H9 (cell line): ENCODE measurements around the gene HEXA. TPM values are rescaled to one million over a fixed set of nuclear protein-coding genes. Genes with fewer than 3 reads are reported as not detected.
A peak's percentile ranks its signal among the peaks of the same experiment; 100 is the strongest.

ENCODE experiments used
- DNase-seq: peaks from one replicate; pipeline ENCODE4 v3.0.0-alpha.2; 2017
- H2AFZ ChIP-seq: one replicate; pipeline ENCODE4 v1.6.1; 2013; ENCODE audit warnings: mild to moderate bottlenecking, low read length, control low read depth, moderate library complexity
- H2AK5ac ChIP-seq: 2 replicates; pipeline ENCODE4 v1.6.1; 2013; ENCODE audit warnings: low read length, control low read depth, mixed read lengths; ENCODE audit not compliant: insufficient read length
- H2BK120ac ChIP-seq: one replicate; pipeline ENCODE4 v1.6.1; 2013; ENCODE audit warnings: low read depth, mild to moderate bottlenecking, low read length, control low read depth, inconsistent platforms; ENCODE audit not compliant: poor library complexity, severe bottlenecking
- H2BK12ac ChIP-seq: 2 replicates; pipeline ENCODE4 v1.6.1; 2013; ENCODE audit warnings: low read length, control low read depth, mixed read lengths, low read depth; ENCODE audit not compliant: insufficient read length
- H2BK15ac ChIP-seq: 2 replicates; pipeline ENCODE4 v1.6.1; 2013; ENCODE audit warnings: low read depth, low read length, control low read depth
- H2BK20ac ChIP-seq: one replicate; pipeline ENCODE4 v1.6.1; 2013; ENCODE audit warnings: low read depth, mild to moderate bottlenecking, low read length, control low read depth, inconsistent platforms; ENCODE audit not compliant: poor library complexity, severe bottlenecking
- H2BK5ac ChIP-seq: 2 replicates; pipeline ENCODE4 v1.6.1; 2013; ENCODE audit warnings: low read length, control low read depth, mixed read lengths; ENCODE audit not compliant: insufficient read length
- H3K14ac ChIP-seq: 2 replicates; pipeline ENCODE4 v1.6.1; 2013; ENCODE audit warnings: low read length, control low read depth; ENCODE audit not compliant: insufficient read depth
- H3K18ac ChIP-seq: 2 replicates; pipeline ENCODE4 v1.6.1; 2013; ENCODE audit warnings: low read depth, mild to moderate bottlenecking, mixed read lengths, low read length, control low read depth; ENCODE audit not compliant: insufficient read length
- H3K23ac ChIP-seq: 2 replicates; pipeline ENCODE4 v1.6.1; 2013; ENCODE audit warnings: low read length, control low read depth, mixed read lengths, low read depth; ENCODE audit not compliant: insufficient read length
- H3K23me2 ChIP-seq: 2 replicates; pipeline ENCODE4 v1.6.1; 2013; ENCODE audit warnings: low read depth, mild to moderate bottlenecking, mixed read lengths, low read length, control low read depth; ENCODE audit not compliant: insufficient read length, poor library complexity, severe bottlenecking
- H3K27ac ChIP-seq: 2 replicates; pipeline ENCODE4 v1.5.1; 2013; ENCODE audit warnings: low read length, control low read depth, mixed read lengths, low read depth; ENCODE audit not compliant: insufficient read length
- H3K27me3 ChIP-seq: 2 replicates; pipeline ENCODE4 v1.6.1; 2013; ENCODE audit warnings: low read length, control low read depth, inconsistent platforms; ENCODE audit not compliant: insufficient read depth
- H3K4ac ChIP-seq: 2 replicates; pipeline ENCODE4 v1.6.1; 2013; ENCODE audit warnings: low read depth, mild to moderate bottlenecking, control low read depth, inconsistent platforms, low read length, moderate library complexity
- H3K4me1 ChIP-seq: 2 replicates; pipeline ENCODE4 v1.6.1; 2013; ENCODE audit warnings: low read length, control low read depth, inconsistent platforms; ENCODE audit not compliant: insufficient read depth
- H3K4me2 ChIP-seq: 2 replicates; pipeline ENCODE4 v1.6.1; 2013; ENCODE audit warnings: low read length, control low read depth, mixed read lengths; ENCODE audit not compliant: insufficient read length, insufficient read depth
- H3K56ac ChIP-seq: 2 replicates; pipeline ENCODE4 v1.6.1; 2013; ENCODE audit warnings: low read depth, mild to moderate bottlenecking, mixed read lengths, low read length, control low read depth; ENCODE audit not compliant: insufficient read length
- H3K79me1 ChIP-seq: 2 replicates; pipeline ENCODE4 v1.6.1; 2013; ENCODE audit warnings: low read depth, mild to moderate bottlenecking, moderate library complexity, low read length, control low read depth, inconsistent platforms; ENCODE audit not compliant: insufficient read depth, poor library complexity, severe bottlenecking
- H3K79me2 ChIP-seq: 2 replicates; pipeline ENCODE4 v1.6.1; 2013; ENCODE audit warnings: low read length, control low read depth, inconsistent platforms; ENCODE audit not compliant: insufficient read depth
- H3K9ac ChIP-seq: 2 replicates; pipeline ENCODE4 v1.6.1; 2013; ENCODE audit warnings: low read length, control low read depth, mixed read lengths; ENCODE audit not compliant: insufficient read length; ENCODE audit errors: extremely low read depth
- H3K9me3 ChIP-seq: one replicate; pipeline ENCODE4 v1.6.1; 2013; ENCODE audit warnings: low read depth, low read length, inconsistent platforms; ENCODE audit not compliant: control insufficient read depth
- H3T11ph ChIP-seq: one replicate; pipeline ENCODE4 v1.6.1; 2013; ENCODE audit warnings: mild to moderate bottlenecking, low read length, control low read depth, inconsistent platforms
- H4K20me1 ChIP-seq: one replicate; pipeline ENCODE4 v1.6.1; 2013; ENCODE audit not compliant: control insufficient read depth, insufficient read length, insufficient read depth
- H4K5ac ChIP-seq: 2 replicates; pipeline ENCODE4 v1.6.1; 2013; ENCODE audit warnings: low read depth, mild to moderate bottlenecking, mixed read lengths, low read length, control low read depth; ENCODE audit not compliant: insufficient read length
- H4K8ac ChIP-seq: replicated peaks from 2 replicates; pipeline ENCODE4 v1.6.1; 2013; ENCODE audit warnings: low read length, control low read depth, mixed read lengths, low read depth; ENCODE audit not compliant: insufficient read length
- H4K91ac ChIP-seq: 2 replicates; pipeline ENCODE4 v1.6.1; 2013; ENCODE audit warnings: low read depth, mild to moderate bottlenecking, moderate library complexity, mixed read lengths, low read length, control low read depth; ENCODE audit not compliant: insufficient read length
- H3K27ac Mint-ChIP-seq, 3 experiments: 2 replicates in 2 of 3; 3 replicates in 1 of 3; pipeline ENCODE4 v1.8.0; 2020 to 2021; ENCODE audit warnings: mixed read lengths in 3 of 3, mild to moderate bottlenecking in 1 of 3, moderate library complexity in 1 of 3
- H3K27me3 Mint-ChIP-seq: 2 replicates; pipeline ENCODE4 v1.8.0; 2021; ENCODE audit warnings: low read depth, mild to moderate bottlenecking, moderate library complexity, mixed read lengths
- H3K36me3 Mint-ChIP-seq, 3 experiments: 2 replicates in 2 of 3; 3 replicates in 1 of 3; pipeline ENCODE4 v1.8.0; 2020 to 2021; ENCODE audit warnings: low read depth in 3 of 3, mixed read lengths in 3 of 3; ENCODE audit not compliant: insufficient read depth in 1 of 3
- H3K4me1 Mint-ChIP-seq, 2 experiments: 2 replicates each; pipeline ENCODE4 v1.8.0; 2020; ENCODE audit warnings: mixed read lengths in 2 of 2
- H3K4me3 Mint-ChIP-seq, 2 experiments: 2 replicates in 1 of 2; 3 replicates in 1 of 2; pipeline ENCODE4 v1.8.0; 2020 to 2021; ENCODE audit warnings: mild to moderate bottlenecking in 2 of 2, mixed read lengths in 2 of 2, moderate library complexity in 1 of 2
- H3K9me3 Mint-ChIP-seq, 2 experiments: 2 replicates in 1 of 2; 3 replicates in 1 of 2; pipeline ENCODE4 v1.8.0; 2020; ENCODE audit warnings: mild to moderate bottlenecking in 2 of 2, mixed read lengths in 2 of 2, moderate library complexity in 1 of 2
- WGBS: extraction: QIAGEN DNeasy Blood & Tissue Kit; methylation state at CpG from one replicate; pipeline ENCODE4 v1.1.7; 2013; ENCODE audit warnings: missing lambda C conversion rate, low lambda C conversion rate, mixed read lengths; ENCODE audit not compliant: insufficient read length; ENCODE audit errors: extremely low coverage; 5-methylcytosine and 5-hydroxymethylcytosine counted together
- total RNA-seq: library from RNA; stranded (reverse); gene quantifications from 2 replicates; pipeline ENCODE4 v1.2.1, GENCODE V29; 2021
- TF ChIP-seq, protein P1 (sequence below): fragments of 200-600 bp; sonication (generic); conservative IDR thresholded peaks from 3 replicates; pipeline ENCODE4 v1.8.0; 2021; ENCODE audit warnings: antibody characterized with exemption, mild to moderate bottlenecking

HEXA gene
- total RNA-seq, 1 experiment from 2014 or later: 54.7 TPM

- no peak overlapping the region for H2BK15ac ChIP-seq
- H2BK20ac ChIP-seq: no peak overlapping the region
- H3K9me3 ChIP-seq: no peaks in the 10 kb centered on the region
- no peak overlapping the region for H3K27ac ChIP-seq
- H3K27me3 Mint-ChIP-seq: no peaks in the 10 kb centered on the region
- H2BK5ac ChIP-seq: no peak overlapping the region
- no peak overlapping the region for H4K91ac ChIP-seq
- no peaks in the 10 kb centered on the region for H3K4me1 ChIP-seq
- H4K5ac ChIP-seq: no peak overlapping the region
- no peak overlapping the region for H2BK12ac ChIP-seq
- no peak overlapping the region for H3K4me2 ChIP-seq
- H3K4me3 Mint-ChIP-seq: no peak overlapping the region
- H3K79me1 ChIP-seq: no peaks in the 10 kb centered on the region
- H3K56ac ChIP-seq: no peak overlapping the region
- no peak for DNase-seq
- peaks cover 2 to 10% (median 7%) of the 10 kb centered on the region in 3 experiments; a peak in 5 of 7 replicates for H3K36me3 Mint-ChIP-seq
- no peaks in the 10 kb centered on the region for H3K27me3 ChIP-seq
- no peaks in the 10 kb centered on the region for H3K79me2 ChIP-seq
- H3K4me1 Mint-ChIP-seq: no peaks in the 10 kb centered on the region
- no peaks in the 10 kb centered on the region for H3K23me2 ChIP-seq
- no peak overlapping the region for H4K8ac ChIP-seq
- no CpG with 5 or more reads among the region's 7 CpGs for WGBS
- no peak overlapping the region for H3K4ac ChIP-seq
- H3T11ph ChIP-seq: no peak overlapping the region
- H3K9me3 Mint-ChIP-seq: no peaks in the 10 kb centered on the region
- H3K23ac ChIP-seq: no peak overlapping the region
- no peak overlapping the region for H3K18ac ChIP-seq
- peak overlapping the region; percentile 50; the same call in 1 of the 2 replicates for H3K14ac ChIP-seq
- H2AFZ ChIP-seq: no peak overlapping the region
- no peak overlapping the region for H2BK120ac ChIP-seq
- no peak overlapping the region for H2AK5ac ChIP-seq
- H3K27ac Mint-ChIP-seq: no peak overlapping the region; a peak in 1 of 7 replicates
- TF ChIP-seq, protein P1, sequence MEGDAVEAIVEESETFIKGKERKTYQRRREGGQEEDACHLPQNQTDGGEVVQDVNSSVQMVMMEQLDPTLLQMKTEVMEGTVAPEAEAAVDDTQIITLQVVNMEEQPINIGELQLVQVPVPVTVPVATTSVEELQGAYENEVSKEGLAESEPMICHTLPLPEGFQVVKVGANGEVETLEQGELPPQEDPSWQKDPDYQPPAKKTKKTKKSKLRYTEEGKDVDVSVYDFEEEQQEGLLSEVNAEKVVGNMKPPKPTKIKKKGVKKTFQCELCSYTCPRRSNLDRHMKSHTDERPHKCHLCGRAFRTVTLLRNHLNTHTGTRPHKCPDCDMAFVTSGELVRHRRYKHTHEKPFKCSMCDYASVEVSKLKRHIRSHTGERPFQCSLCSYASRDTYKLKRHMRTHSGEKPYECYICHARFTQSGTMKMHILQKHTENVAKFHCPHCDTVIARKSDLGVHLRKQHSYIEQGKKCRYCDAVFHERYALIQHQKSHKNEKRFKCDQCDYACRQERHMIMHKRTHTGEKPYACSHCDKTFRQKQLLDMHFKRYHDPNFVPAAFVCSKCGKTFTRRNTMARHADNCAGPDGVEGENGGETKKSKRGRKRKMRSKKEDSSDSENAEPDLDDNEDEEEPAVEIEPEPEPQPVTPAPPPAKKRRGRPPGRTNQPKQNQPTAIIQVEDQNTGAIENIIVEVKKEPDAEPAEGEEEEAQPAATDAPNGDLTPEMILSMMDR: no peak
- no peaks in the 10 kb centered on the region for H4K20me1 ChIP-seq
- no peak overlapping the region for H3K9ac ChIP-seq
Measured at GRCh38 chr15:72358650-72359171, 17.1 kb downstream of the HEXA start.
